ENCODE measurements around the gene TMEM273. TPM values are rescaled to one million over a fixed set of nuclear protein-coding genes. Genes with fewer than 3 reads are reported as not detected.

Gene TMEM273
- total and polyA plus RNA-seq, 2 of the 4 experiments (the other 2 are of a cell fraction): not detected

DNA sequence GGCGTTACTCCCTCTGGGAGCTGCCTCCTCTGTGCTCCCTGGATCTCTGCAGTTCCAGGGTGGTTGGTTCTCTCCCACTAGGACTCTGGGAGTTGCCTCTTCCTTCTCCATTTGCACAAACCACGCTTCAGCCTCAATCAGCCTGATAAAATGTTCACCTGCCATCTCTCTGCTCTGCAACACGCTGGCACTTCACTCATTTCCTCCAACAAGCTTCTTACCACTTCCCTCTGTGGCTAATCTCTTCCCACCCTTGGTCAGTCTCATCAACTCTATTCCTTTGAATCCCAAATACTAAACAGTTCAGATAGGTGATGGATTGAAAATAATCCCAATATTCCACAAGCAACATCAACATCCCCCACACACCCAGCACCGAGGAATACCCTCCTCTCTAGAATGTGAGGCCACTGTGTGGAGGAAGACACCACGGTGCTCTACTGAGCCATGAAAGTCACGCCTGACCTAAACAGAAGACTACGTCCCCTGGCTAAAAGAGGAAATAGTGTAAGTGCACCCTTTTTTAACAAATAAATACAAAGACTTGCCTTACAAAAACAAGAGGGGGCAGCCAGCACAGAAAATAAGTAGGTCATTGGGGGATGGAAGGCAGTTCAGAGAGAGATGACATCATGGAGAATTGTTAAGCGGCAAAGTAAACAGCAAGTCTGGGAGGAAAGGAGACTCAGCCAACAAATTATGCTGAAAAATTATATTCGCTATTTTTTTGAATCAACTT is 52.4 kb downstream of the TMEM273 start:
- peak overlapping the region; percentile 50; the same call in 1 of the 3 replicates for H2BK15ac ChIP-seq (ENCODE audit: low read depth, low read length)
- intact Hi-C loops (cut with micrococcal nuclease): no loop called here
- H2AK5ac ChIP-seq (ENCODE audit: low read depth, low read length): peak overlapping the region; percentile 37
- H3K27me3 ChIP-seq (ENCODE audit: control insufficient read depth, insufficient read depth, low read length): peaks cover 24% of the 10 kb centered on the region
- H3K79me1 ChIP-seq (ENCODE audit: low read depth in 1 of 2, low read length in 2 of 2): no peaks in the 10 kb centered on the region
- WGBS, 2 experiments (ENCODE audit: extremely low coverage in 2 of 2, insufficient read length in 1 of 2): 80% methylated on average over 1 of the region's 9 CpGs; no CpG with 5 or more reads in 1 of the 2 experiments
- H3K18ac ChIP-seq (ENCODE audit: low read depth, low read length): peak overlapping the region; percentile 77
- no peak overlapping the region for H4K8ac ChIP-seq (ENCODE audit: low read depth in 2 of 2, low read length in 2 of 2)
- H4K91ac ChIP-seq (ENCODE audit: insufficient read depth, low read depth, low read length): no peak overlapping the region
- no peaks in the 10 kb centered on the region for H3K36me3 ChIP-seq (ENCODE audit: control insufficient read depth, insufficient read depth, low read length)
- H3K9me1 ChIP-seq (ENCODE audit: insufficient read depth, low read length): peaks cover 20% of the 10 kb centered on the region
- H3K4me2 ChIP-seq (ENCODE audit: low read depth, low read length): peak overlapping the region; percentile 38; the same call in 1 of the 2 replicates
- no peak overlapping the region for H2AFZ ChIP-seq (replicated peaks; ENCODE audit: low read length, poor library complexity)
- H3K9me3 ChIP-seq (ENCODE audit: control insufficient read depth, insufficient read depth, low read length): no peaks in the 10 kb centered on the region
- H3K9ac ChIP-seq (ENCODE audit: low read depth, low read length): no peak overlapping the region
- in situ Hi-C loops (cut with MboI; ENCODE audit: low sequenced_read_pairs): no loop called here
- peak overlapping the region; percentile 33; the same call in 1 of the 2 replicates for H3K4ac ChIP-seq (ENCODE audit: low read depth, low read length)
- no peak overlapping the region for H3K4me3 ChIP-seq (ENCODE audit: insufficient read depth, low read depth, low read length)
- H3K4me1 ChIP-seq (ENCODE audit: control insufficient read depth, insufficient read depth, low read length): peaks cover 28% of the 10 kb centered on the region
- peak overlapping the region; percentile 41; the same call in 1 of the 2 replicates for H4K5ac ChIP-seq (ENCODE audit: low read depth, low read length)
- CTCF ChIA-PET: no interaction called here
- ATAC-seq (ENCODE audit: low read depth): no peak; the same call in 1 of the 2 replicates
- H3K56ac ChIP-seq (ENCODE audit: extremely low read depth, insufficient read depth, low read length): no peak overlapping the region
- H3K14ac ChIP-seq (replicated peaks; ENCODE audit: low read depth, low read length): peak overlapping the region; percentile 34
- no peak overlapping the region; the same call in 1 of the 2 replicates for H2BK20ac ChIP-seq (ENCODE audit: low read depth, low read length)
- H2AK9ac ChIP-seq (replicated peaks; ENCODE audit: low read depth, low read length, poor library complexity): no peak overlapping the region
- POLR2A ChIA-PET (ENCODE audit: unreplicated experiment): no interaction called here
- H3K27ac ChIP-seq (ENCODE audit: insufficient read depth, low read length): no peak overlapping the region; the same call in 1 of the 2 replicates
- BruUV-seq (replicated peaks): no TSS peak
- H2BK120ac ChIP-seq (ENCODE audit: low read depth, low read length): no peak overlapping the region
- H3K23ac ChIP-seq (ENCODE audit: low read depth, low read length): 0 out of 2 replicates have a peak overlapping the region, but pooled peaks have one; percentile 45
- TF ChIP-seq, protein P1, sequence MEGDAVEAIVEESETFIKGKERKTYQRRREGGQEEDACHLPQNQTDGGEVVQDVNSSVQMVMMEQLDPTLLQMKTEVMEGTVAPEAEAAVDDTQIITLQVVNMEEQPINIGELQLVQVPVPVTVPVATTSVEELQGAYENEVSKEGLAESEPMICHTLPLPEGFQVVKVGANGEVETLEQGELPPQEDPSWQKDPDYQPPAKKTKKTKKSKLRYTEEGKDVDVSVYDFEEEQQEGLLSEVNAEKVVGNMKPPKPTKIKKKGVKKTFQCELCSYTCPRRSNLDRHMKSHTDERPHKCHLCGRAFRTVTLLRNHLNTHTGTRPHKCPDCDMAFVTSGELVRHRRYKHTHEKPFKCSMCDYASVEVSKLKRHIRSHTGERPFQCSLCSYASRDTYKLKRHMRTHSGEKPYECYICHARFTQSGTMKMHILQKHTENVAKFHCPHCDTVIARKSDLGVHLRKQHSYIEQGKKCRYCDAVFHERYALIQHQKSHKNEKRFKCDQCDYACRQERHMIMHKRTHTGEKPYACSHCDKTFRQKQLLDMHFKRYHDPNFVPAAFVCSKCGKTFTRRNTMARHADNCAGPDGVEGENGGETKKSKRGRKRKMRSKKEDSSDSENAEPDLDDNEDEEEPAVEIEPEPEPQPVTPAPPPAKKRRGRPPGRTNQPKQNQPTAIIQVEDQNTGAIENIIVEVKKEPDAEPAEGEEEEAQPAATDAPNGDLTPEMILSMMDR (conservative IDR thresholded peaks at IDR 0.05; ENCODE audit: low read depth, low read length): 0 out of 2 replicates have a peak, but pooled peaks have one; percentile 7
- TF ChIP-seq RAD21 (IDR thresholded peaks at IDR 0.05; ENCODE audit: low read length): peak; percentile 16; the same call in 1 of the 2 replicates
- TF ChIP-seq, protein P2, sequence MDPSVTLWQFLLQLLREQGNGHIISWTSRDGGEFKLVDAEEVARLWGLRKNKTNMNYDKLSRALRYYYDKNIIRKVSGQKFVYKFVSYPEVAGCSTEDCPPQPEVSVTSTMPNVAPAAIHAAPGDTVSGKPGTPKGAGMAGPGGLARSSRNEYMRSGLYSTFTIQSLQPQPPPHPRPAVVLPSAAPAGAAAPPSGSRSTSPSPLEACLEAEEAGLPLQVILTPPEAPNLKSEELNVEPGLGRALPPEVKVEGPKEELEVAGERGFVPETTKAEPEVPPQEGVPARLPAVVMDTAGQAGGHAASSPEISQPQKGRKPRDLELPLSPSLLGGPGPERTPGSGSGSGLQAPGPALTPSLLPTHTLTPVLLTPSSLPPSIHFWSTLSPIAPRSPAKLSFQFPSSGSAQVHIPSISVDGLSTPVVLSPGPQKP (IDR thresholded peaks at IDR 0.05; ENCODE audit: borderline replicate concordance, low read depth, low read length): no peak
- no peak overlapping the region for H2BK5ac ChIP-seq (ENCODE audit: low read depth, low read length, poor library complexity, severe bottlenecking)
- H4K20me1 ChIP-seq (ENCODE audit: insufficient read depth, low read length): peaks cover 13% of the 10 kb centered on the region; the same call in 1 of the 2 replicates
- DNase-seq: peak; percentile 68
- dilution Hi-C loops (cut with HindIII; ENCODE audit: low sequenced_read_pairs, unreplicated experiment): no loop called here
